GM21526 (cell line): Measurements from ENCODE around the gene CYBRD1.
"Not testable (repeated sequence)": the region's sequence is repeated elsewhere in the genome, so short reads cannot be mapped to it uniquely, and the experiment has no call there.

Source experiments
- ATAC-seq: cut with Tn5 transposase; IDR thresholded peaks from one replicate; pipeline ENCODE4 v1.9.1; 2021; ENCODE audit warnings: moderate library complexity; ENCODE audit not compliant: unreplicated experiment, low FRiP score

CYBRD1 gene

GRCh38 chr2:171514908-171515582, 7.2 kb upstream of the CYBRD1 start:
- ATAC-seq: no peak

DNA sequence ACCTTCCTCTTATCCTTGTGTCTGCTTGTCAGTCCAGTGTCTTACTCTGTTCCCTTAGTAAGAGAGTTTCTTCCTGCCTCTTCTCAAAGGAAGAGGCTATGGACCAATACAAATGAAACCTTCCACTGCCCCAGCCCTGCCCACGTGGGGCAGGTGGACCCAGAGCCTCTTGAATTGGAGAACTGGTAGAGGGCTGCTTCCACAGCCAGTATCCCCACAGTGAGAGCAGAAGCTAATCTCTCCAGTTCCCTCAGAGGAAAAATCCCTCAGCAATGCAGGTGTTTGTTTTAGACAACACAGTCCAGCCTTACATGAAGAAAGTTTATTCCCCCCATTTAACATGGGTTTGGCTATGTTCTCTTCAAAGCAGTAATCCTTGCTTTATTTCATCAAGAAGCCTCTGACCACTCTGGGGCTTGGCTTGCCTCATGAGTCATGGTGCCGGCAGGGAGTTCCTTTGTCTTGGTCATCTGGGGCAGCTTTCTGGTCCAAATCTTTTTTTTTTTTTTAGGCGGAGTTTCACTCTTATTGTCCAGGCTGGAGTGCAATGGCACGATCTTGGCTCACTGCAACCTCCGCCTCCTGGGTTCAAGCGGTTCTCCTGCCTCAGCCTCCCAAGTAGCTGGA, 6.5 kb upstream of the CYBRD1 start:
- no peak for ATAC-seq

DNA sequence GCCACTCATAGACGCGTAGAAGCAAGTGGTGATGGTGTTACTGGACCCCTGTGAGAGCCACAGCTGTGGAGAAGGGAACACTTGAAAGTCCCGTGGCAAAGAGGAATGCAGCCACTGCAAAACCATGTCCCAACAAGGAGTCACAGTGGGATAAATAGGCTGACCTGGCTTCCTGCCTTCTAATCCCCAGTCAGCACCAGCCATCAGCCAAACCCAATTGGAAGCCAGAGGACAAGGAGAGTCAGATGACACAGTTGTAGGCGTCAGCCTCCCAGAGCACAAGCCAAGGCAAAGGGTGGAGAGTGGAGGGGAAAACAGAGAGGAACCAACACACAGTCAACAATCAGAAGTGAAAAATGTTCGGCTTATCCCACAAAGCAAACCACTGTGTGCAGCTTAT, 5.5 kb upstream of the CYBRD1 start:
- no peak for ATAC-seq

DNA sequence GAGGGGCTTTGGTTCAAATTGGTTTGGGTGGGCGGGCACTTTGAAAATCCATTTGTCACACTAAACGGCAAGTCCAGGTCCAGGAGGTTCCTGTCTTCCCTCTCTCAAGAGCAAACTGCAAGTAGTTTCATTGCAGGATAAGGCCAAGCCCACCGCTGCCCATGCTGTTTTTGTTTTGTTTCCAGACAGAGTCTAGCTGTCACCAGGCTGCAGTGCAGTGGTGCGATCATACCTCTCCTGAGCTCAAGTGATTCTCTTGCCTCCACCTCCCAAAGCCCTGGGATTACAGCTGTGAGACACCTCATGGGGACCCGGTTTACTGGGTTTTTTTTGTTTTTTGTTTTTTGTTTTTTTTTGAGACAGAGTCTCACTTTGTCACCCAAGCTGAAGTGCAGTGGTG, 1.8 kb upstream of the CYBRD1 start:
- no peak for ATAC-seq

DNA sequence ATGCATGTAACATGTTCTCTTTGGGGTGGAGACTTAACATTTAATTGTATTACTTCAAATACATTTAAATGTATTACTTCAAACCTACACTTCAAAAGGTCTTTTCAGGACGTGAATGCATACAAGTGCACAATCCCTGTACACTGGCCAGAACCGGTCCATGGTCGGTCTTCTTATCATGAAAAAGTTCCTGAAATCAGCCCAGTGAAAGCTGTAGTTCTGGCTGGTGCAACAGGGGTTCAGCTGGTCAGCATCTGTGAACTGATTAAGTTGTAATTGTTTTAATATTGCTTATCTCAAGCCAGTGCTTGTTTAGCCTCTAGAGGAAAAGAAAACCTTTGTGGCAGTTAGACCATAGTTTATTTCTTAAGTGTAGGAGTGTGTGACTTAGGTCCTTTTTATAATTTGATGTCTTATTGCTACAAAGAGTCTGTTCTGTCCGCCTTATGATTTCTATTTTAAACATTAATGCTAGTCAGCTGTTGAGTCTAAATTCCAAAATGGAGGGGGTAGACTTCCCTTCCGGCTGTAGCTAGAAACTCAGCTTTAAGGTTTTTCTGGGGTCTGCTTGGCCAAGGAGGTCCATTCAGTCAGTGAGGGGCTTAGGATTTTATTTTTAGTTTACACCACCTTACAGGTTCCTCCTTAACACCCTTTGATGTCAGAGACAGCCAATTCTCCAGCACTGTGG, 768 bp upstream of the CYBRD1 start:
- ATAC-seq: no peak

DNA sequence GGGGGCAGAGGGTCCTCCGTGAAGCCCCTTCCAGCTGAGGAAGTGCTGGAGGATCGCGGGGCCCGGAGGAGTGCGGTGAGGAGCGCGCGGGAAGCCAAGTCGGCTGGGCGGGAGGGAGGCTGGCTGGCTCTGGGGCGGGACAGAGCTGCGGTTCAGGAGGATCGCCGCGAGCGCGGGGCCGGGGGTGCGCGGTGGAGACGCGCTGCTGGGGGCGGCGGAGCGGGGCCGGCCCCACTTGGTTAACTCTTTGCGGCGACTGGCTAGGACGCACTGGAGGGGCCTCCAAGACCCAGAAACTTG, 464 bp downstream of the CYBRD1 start:
- no peak for ATAC-seq

DNA sequence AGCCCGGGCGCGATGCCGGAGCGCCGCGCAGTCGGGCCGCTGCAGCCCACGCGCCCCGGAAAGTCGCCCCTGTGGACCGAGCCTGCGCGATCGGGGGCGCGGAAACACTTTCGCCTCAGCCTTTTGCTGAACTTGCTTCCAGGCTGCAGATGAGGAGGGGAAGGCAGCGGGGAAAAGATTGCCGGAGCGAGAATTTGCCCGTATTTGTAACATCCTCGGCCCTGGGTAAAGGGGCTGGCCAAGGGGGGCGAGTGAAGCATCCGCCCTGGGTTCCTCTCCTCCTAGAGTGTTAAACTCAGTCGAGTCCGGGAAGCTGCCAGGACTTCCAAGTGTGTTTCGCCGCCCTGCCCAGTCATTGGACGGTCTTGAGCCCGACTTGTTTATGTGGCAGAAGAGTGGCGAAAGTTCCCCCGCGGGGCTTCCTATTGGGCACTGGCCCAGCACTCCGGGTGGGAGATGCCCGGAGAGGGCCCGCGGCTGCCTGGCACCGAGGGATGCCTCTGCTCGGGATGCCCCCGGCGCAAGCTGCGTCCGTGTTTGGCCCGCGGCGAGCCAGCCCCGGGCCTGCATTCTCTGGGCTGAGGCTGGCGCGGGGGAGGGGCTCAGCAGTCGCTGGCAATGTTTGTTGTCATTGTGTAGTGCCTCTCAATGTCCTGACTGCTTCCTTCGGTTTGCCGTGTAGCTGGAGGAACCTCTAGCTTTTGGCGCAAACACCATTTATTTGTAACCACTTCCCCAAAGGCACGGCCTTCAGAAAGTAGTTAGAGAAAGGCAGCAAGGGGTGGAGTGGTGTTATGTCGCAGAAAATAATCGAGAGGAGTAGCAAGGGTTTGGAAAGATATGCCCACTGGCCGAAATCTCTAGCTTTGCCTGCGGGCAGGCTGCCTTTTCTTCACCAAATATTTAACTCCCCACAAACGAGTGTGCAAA, 1.1 kb downstream of the CYBRD1 start:
- ATAC-seq: no peak

DNA sequence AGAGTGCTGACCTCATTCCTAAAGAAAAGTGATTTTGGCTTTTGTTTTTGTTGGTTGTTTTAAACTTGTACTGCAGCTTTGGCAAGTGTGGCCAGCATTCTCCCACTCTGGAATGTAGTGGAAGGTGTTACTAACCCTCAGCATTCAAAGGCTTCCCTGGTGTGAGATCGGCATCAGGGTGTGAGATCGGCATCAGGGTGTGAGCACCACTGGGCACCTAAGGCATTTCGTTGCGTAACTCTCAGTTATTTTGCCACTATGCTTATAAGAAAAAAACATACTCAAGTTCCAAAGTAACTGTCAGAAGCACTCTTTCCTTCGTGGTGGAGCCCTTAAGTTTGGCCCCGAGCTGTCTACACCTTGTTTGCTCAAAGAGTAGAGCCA, 1.7 kb downstream of the CYBRD1 start:
- ATAC-seq: no peak

DNA sequence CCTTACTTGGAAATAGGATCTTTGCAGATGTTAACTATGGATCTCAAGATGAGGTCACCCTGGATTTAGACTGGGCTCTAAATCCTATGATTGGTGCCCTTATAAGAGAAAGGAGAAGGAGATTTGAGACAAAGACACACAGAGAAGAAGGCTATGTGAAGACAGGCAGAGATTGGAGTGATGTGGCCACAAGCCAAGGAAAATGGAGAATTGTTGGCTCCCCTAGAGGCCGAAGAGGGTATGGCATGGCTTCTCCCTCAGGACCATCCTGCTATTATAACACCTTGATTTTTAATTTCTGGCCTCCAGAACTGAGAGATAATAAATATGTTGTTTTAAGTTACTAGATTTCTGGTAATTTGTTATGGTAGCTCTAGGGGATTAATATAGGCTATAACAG, 7.6 kb downstream of the CYBRD1 start:
- no peak for ATAC-seq

- no peak for ATAC-seq
Observed at GRCh38 chr2:171530378-171530777, 8.1 kb downstream of the CYBRD1 start.

DNA sequence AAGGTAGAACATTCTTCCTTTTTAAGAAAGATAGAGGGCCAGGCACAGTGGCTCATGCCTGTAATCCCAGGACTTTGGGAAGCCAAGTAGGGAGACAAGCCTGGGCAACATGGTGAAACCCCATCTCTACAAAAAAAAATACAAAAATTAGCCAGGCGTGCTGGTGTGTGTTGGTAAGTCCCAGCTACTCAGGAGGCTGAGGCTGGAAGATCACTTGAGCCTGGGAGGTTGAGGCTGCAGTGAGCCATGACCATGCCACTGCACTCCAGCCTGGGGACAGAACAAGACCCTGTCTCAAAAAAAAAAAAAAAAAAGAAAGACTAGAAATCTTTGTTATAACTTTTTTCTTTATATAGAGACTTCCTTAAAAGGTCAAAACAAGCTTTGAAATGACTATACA, 8.6 kb downstream of the CYBRD1 start:
- ATAC-seq: not testable (repeated sequence)

GRCh38 chr2:171531291-171531690, 9.0 kb downstream of the CYBRD1 start:
- no peak for ATAC-seq

GRCh38 chr2:171531836-171532450, 9.7 kb downstream of the CYBRD1 start:
- no peak for ATAC-seq

DNA sequence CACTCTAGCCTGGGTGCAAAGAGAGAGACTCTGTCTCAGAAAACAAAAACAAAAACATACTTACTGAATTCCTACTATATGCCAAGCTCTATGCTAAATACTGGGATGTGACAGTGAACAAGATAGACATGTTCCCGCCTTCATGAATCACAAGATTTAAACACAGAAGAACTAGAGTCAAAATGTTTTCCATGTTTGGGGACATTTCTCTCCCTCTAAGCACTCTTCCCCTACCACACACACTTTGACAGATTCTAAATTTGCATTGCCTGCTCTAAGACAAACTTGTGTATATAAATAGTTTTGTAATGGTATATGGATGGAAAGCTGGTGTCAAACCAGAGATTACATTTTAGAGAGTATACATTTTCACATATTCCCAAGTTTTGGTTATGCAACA, 11.1 kb downstream of the CYBRD1 start:
- ATAC-seq: no peak

GRCh38 chr2:171535528-171535927, 13.3 kb downstream of the CYBRD1 start:
- not testable (repeated sequence) for ATAC-seq

GRCh38 chr2:171540437-171540836, 18.2 kb downstream of the CYBRD1 start:
- no peak for ATAC-seq

GRCh38 chr2:171541202-171541887, 19.1 kb downstream of the CYBRD1 start:
- ATAC-seq: no peak

GRCh38 chr2:171545086-171545485, 22.8 kb downstream of the CYBRD1 start:
- ATAC-seq: no peak

- ATAC-seq: no peak
Observed at GRCh38 chr2:171547256-171547655, 25.0 kb downstream of the CYBRD1 start.

GRCh38 chr2:171547720-171548119, 25.4 kb downstream of the CYBRD1 start:
- no peak for ATAC-seq
